ENCODE data around the gene GDI1. TPM values are rescaled to one million over a fixed set of nuclear protein-coding genes. Genes with fewer than 3 reads are reported as not detected.

GDI1 gene
- total and polyA plus RNA-seq, 2 of the 4 experiments (the other 2 are of a cell fraction) = 113 to 291 TPM

DNA sequence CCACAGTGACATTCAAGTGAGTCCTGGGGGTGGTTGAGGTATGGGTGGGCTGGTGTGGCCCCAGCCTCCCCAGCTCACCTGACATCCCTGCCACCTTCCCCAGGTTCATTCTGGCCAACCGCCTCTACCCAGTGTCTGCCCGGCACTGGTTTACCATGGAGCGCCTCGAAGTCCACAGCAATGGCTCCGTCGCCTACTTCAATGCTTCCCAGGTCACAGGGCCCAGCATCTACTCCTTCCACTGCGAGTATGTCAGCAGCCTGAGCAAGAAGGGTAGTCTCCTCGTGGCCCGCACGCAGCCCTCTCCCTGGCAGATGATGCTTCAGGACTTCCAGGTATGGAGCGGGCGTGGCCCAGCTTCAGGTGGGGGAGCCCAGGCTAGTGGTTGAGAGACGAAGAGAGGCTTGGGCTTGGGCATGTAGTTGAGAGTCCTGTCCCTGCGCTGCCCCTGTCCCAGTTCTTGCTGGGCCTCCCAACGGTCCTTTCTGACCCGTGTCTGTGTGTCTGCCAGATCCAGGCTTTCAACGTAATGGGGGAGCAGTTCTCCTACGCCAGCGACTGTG lies 1.7 kb upstream of the GDI1 start:
- no peaks in the 10 kb centered on the region for H3K9me1 ChIP-seq (ENCODE audit: insufficient read depth, low read length)
- peaks cover 21% of the 10 kb centered on the region for H4K20me1 ChIP-seq (ENCODE audit: insufficient read depth, low read length)
- no peak overlapping the region for H3K27ac ChIP-seq (ENCODE audit: insufficient read depth, low read length)
- peaks cover 43% of the 10 kb centered on the region for H3K36me3 ChIP-seq (ENCODE audit: control insufficient read depth, insufficient read depth, low read length)
- intact Hi-C loops (cut with micrococcal nuclease) = no loop called here
- TF ChIP-seq, protein P1, sequence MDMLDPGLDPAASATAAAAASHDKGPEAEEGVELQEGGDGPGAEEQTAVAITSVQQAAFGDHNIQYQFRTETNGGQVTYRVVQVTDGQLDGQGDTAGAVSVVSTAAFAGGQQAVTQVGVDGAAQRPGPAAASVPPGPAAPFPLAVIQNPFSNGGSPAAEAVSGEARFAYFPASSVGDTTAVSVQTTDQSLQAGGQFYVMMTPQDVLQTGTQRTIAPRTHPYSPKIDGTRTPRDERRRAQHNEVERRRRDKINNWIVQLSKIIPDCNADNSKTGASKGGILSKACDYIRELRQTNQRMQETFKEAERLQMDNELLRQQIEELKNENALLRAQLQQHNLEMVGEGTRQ (IDR thresholded peaks at IDR 0.05; ENCODE audit: low read depth, low read length) = no peak
- TF ChIP-seq, protein P2, sequence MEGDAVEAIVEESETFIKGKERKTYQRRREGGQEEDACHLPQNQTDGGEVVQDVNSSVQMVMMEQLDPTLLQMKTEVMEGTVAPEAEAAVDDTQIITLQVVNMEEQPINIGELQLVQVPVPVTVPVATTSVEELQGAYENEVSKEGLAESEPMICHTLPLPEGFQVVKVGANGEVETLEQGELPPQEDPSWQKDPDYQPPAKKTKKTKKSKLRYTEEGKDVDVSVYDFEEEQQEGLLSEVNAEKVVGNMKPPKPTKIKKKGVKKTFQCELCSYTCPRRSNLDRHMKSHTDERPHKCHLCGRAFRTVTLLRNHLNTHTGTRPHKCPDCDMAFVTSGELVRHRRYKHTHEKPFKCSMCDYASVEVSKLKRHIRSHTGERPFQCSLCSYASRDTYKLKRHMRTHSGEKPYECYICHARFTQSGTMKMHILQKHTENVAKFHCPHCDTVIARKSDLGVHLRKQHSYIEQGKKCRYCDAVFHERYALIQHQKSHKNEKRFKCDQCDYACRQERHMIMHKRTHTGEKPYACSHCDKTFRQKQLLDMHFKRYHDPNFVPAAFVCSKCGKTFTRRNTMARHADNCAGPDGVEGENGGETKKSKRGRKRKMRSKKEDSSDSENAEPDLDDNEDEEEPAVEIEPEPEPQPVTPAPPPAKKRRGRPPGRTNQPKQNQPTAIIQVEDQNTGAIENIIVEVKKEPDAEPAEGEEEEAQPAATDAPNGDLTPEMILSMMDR (conservative IDR thresholded peaks at IDR 0.05; ENCODE audit: low read depth, low read length) = no peak
- no peak for TF ChIP-seq RAD21 (IDR thresholded peaks at IDR 0.05; ENCODE audit: low read length)
- no peak for TF ChIP-seq RFX5 (IDR thresholded peaks at IDR 0.05; ENCODE audit: low read depth, low read length)
- no peak for TF ChIP-seq RCOR1 (IDR thresholded peaks at IDR 0.05; ENCODE audit: insufficient replicate concordance, low read length)
- no peak for TF ChIP-seq CHD1 (IDR thresholded peaks at IDR 0.05; ENCODE audit: low read depth, low read length)
- TF ChIP-seq, protein P3, sequence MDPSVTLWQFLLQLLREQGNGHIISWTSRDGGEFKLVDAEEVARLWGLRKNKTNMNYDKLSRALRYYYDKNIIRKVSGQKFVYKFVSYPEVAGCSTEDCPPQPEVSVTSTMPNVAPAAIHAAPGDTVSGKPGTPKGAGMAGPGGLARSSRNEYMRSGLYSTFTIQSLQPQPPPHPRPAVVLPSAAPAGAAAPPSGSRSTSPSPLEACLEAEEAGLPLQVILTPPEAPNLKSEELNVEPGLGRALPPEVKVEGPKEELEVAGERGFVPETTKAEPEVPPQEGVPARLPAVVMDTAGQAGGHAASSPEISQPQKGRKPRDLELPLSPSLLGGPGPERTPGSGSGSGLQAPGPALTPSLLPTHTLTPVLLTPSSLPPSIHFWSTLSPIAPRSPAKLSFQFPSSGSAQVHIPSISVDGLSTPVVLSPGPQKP (IDR thresholded peaks at IDR 0.05; ENCODE audit: borderline replicate concordance, low read depth, low read length) = no peak
- TF ChIP-seq MAFK (IDR thresholded peaks at IDR 0.05; ENCODE audit: low read depth, low read length) = no peak
- TF ChIP-seq MAZ (IDR thresholded peaks at IDR 0.05; ENCODE audit: borderline replicate concordance, low read depth, low read length) = no peak
- TF ChIP-seq POLR2A (IDR thresholded peaks at IDR 0.05; ENCODE audit: low read depth, low read length) = no peak
- TF ChIP-seq BHLHE40 (IDR thresholded peaks at IDR 0.05; ENCODE audit: low read depth, low read length) = no peak
- no peak for TF ChIP-seq NFE2L2 (IDR thresholded peaks at IDR 0.05; ENCODE audit: low read depth, low read length)
- TF ChIP-seq MXI1 (IDR thresholded peaks at IDR 0.05; ENCODE audit: borderline replicate concordance, low read depth, low read length) = no peak
- TF ChIP-seq CEBPB (IDR thresholded peaks at IDR 0.05; ENCODE audit: low read depth, low read length) = no peak
- no peak for TF ChIP-seq SMC3 (IDR thresholded peaks at IDR 0.05; ENCODE audit: low read depth, low read length)
- POLR2A ChIA-PET (ENCODE audit: unreplicated experiment) = no interaction called here
- CTCF ChIA-PET = no interaction called here
- peaks cover 3% of the 10 kb centered on the region for H3K4me1 ChIP-seq (ENCODE audit: control insufficient read depth, insufficient read depth, low read length)
- no peak overlapping the region for H3K18ac ChIP-seq (ENCODE audit: low read depth, low read length)
- H4K91ac ChIP-seq (ENCODE audit: insufficient read depth, low read depth, low read length) = no peak overlapping the region
- H3K9ac ChIP-seq (ENCODE audit: low read depth, low read length) = no peak overlapping the region
- no peak for ATAC-seq (ENCODE audit: low read depth)
- no peak overlapping the region for H3K4me3 ChIP-seq (ENCODE audit: insufficient read depth, low read depth, low read length)
- no peak overlapping the region for H3K4me2 ChIP-seq (ENCODE audit: low read depth, low read length)
- DNase-seq = no peak
- no peak overlapping the region for H2BK5ac ChIP-seq (ENCODE audit: low read depth, low read length, poor library complexity, severe bottlenecking)
- no peak overlapping the region for H3K4ac ChIP-seq (ENCODE audit: low read depth, low read length)
- H4K5ac ChIP-seq (ENCODE audit: low read depth, low read length) = no peak overlapping the region
- no peak overlapping the region for H2BK15ac ChIP-seq (ENCODE audit: low read depth, low read length)
- H3K79me1 ChIP-seq (ENCODE audit: low read depth in 1 of 2, low read length in 2 of 2) = peaks cover 0 to 16% of the 10 kb centered on the region in 2 experiments; a peak in 2 of 4 replicates
- dilution Hi-C loops (cut with HindIII; ENCODE audit: low sequenced_read_pairs, unreplicated experiment) = no loop called here
- no peaks in the 10 kb centered on the region for H3K27me3 ChIP-seq (ENCODE audit: control insufficient read depth, insufficient read depth, low read length)
- no peak overlapping the region for H3K14ac ChIP-seq (replicated peaks; ENCODE audit: low read depth, low read length)
- in situ Hi-C loops (cut with MboI; ENCODE audit: low sequenced_read_pairs) = no loop called here
- H2AFZ ChIP-seq (replicated peaks; ENCODE audit: low read length, poor library complexity) = no peak overlapping the region
- no peak overlapping the region for H2AK5ac ChIP-seq (ENCODE audit: low read depth, low read length)
- H3K56ac ChIP-seq (ENCODE audit: extremely low read depth, insufficient read depth, low read length) = no peak overlapping the region
- 95% methylated on average over 6 of the region's 19 CpGs; no CpG with 5 or more reads in 1 of the 2 experiments for WGBS, 2 experiments (ENCODE audit: extremely low coverage in 2 of 2, insufficient read length in 1 of 2)
- H3K23ac ChIP-seq (ENCODE audit: low read depth, low read length) = no peak overlapping the region
- H3K9me3 ChIP-seq (ENCODE audit: control insufficient read depth, insufficient read depth, low read length) = no peaks in the 10 kb centered on the region
- no peak overlapping the region for H4K8ac ChIP-seq (ENCODE audit: low read depth in 2 of 2, low read length in 2 of 2)
- no peak overlapping the region for H2BK120ac ChIP-seq (ENCODE audit: low read depth, low read length)
- H2BK20ac ChIP-seq (ENCODE audit: low read depth, low read length) = no peak overlapping the region
- peak overlapping the region; percentile 16 for H2AK9ac ChIP-seq (replicated peaks; ENCODE audit: low read depth, low read length, poor library complexity)
- no TSS peak for BruUV-seq (replicated peaks)
